GM21825 (cell line): ENCODE measurements around the gene DCAF15.
A peak's percentile ranks its signal among the peaks of the same experiment; 100 is the strongest.
"Not testable (repeated sequence)": the region's sequence is repeated elsewhere in the genome, so short reads cannot be mapped to it uniquely, and the experiment has no call there.

Source experiments
- ATAC-seq: cut with Tn5 transposase; IDR thresholded peaks from one replicate; pipeline ENCODE4 v1.9.1; 2021; ENCODE audit warnings: mild to moderate bottlenecking, moderate library complexity; ENCODE audit not compliant: unreplicated experiment

The DCAF15 gene

DNA sequence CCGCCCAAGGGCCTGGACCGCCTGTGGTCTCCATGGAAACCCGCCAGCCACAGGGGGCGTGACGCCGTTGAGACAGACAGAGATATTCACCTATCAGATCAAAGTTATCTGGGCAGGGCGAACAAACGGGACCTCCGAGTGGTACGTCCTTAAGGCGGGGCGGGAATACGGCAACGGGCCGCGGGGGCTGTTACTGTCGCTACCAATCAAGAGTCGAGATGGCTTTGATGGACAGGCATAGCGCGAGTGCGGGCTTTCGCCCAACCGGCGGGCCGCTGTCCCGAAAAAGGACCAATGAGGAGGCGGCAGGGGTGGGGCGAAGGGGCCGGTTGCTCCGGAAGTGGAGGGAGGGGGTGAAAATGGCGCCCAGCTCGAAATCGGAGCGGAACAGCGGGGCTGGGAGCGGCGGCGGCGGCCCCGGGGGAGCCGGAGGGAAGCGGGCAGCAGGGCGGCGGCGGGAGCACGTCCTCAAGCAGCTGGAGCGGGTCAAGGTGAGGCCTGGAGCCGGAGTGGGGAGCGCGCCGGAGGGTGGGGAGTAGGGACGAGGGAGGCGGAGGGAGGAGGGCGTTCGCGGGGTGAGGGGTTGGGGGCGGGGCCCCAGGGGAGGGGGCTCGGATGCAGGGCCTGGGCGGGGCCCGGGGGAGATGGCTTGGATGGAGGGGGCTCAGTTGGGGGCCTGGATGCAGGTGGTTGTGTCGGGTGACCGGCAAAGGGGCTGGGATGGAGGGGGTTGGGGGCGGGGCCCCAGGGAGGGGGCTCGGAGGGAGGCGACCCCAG lies at the start of gene DCAF15:
Gene DCAF15, plus strand, starts transcription at position 356 of the 777 bp plus-strand sequence. Its CDS starts 4 bp downstream, at position 360.
- peak; percentile 95 for ATAC-seq

- no peak for ATAC-seq
Measured at GRCh38 chr19:13902993-13903555, 49.2 kb upstream of the DCAF15 start.

GRCh38 chr19:13905634-13906520 lies 46.4 kb upstream of the DCAF15 start, which contains the start of the genes BRME1 and CC2D1A:
Gene BRME1 (minus strand): TSS chr19:13906117. CDS start chr19:13904892, 1,225 bp downstream.
Gene CC2D1A (plus strand): TSS chr19:13906201. CDS start chr19:13906442, 241 bp downstream.
- ATAC-seq = peak; percentile 91

- peak; percentile 8 for ATAC-seq
Measured at GRCh38 chr19:13906521-13906904, 45.8 kb upstream of the DCAF15 start.

GRCh38 chr19:13906910-13907309 lies 45.4 kb upstream of the DCAF15 start:
- ATAC-seq = no peak

GRCh38 chr19:13908674-13909073 lies 43.6 kb upstream of the DCAF15 start:
- ATAC-seq = no peak

DNA sequence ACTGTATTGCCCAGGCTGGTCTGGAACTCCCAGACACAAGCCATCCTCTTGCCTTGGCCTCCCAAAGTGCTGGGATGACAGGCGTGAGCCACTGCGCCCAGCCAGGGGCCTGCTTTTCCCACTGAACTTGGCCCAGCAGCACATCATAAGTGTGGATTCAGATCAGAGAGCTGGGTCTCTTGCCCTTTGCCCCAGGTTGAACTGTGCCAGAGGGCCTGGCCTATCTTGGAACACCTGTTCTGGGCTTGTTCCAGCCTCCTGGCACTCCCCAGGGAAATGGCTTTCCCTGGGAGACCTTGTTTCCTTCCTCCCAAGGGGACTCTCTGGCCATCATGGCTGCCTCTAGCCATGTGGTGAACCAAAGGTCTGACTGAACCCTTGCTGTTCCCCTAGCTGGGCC lies 42.9 kb upstream of the DCAF15 start:
- no peak for ATAC-seq

GRCh38 chr19:13913352-13913751 lies 39.0 kb upstream of the DCAF15 start:
- no peak for ATAC-seq

GRCh38 chr19:13914777-13915176 lies 37.5 kb upstream of the DCAF15 start:
- ATAC-seq = no peak

GRCh38 chr19:13917888-13918406 lies 34.4 kb upstream of the DCAF15 start:
- ATAC-seq = no peak

DNA sequence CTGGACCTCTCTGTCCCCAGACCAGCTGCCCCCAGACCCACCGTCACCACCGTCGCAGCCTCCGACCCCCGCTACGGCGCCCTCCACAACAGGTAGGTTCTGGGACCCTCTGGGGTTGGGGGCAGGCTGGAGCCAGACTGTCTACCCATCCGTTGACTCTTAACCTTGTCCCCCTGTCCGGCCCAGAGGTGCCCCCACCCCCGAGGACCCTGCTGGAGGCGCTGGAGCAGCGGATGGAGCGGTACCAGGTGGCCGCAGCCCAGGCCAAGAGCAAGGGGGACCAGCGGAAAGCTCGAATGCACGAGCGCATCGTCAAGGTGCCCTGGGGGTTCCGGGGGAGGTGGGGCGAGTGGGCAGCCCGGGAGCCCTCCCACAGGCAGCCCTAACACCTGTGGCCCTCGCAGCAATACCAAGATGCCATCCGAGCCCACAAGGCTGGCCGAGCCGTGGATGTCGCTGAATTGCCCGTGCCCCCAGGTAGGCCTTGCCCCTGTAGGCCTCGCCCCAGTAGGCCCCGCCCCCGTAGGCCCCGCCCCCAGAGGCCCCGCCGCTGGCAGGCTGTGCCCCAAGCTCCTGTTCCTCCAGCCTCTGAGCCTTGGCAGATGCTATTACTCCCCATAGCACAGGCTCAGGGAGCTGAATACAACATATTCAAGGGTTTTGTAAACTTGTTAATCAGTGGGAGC lies 33.4 kb upstream of the DCAF15 start:
- ATAC-seq = no peak

GRCh38 chr19:13920524-13920923 lies 31.8 kb upstream of the DCAF15 start:
- no peak for ATAC-seq

DNA sequence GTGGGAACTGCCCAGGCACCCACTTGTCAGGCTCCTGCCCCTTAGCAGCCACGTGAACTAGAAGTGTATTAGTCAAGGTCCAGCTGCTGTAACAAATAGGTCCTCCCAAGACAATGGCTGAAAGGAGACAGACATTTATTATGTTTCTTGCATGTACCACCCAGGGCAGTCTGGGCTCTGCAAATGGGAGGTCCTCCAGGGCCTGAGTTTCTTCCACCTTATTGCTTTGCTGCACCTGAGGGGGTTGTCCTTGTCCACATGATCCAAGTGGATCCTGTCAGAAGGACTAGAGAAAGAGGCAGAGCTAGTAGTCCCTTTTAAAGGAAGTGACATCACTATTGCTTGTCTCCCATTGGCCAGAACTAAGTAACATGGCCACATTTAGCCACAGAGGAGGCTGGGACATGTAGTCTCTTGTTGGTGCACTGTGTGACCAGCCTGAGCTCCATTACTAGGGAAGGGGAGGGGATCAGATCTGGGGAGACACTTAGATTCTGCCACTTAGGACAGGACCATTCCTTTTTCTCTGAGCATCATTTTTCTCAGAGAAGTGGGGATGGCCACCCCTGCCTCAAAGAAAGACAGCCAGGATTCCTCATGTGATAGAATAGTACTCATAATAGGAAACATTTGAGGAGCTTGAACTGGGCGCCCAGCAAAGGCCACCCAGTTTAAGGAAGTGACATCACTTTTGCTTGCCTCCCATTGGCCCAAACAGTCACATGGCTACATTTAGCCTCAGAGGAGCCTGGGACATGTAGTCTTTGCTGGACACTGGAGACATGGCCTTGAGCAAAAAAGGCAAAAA lies 31.2 kb upstream of the DCAF15 start:
- no peak for ATAC-seq

GRCh38 chr19:13922118-13922517 lies 30.2 kb upstream of the DCAF15 start:
- ATAC-seq = not testable (repeated sequence)

GRCh38 chr19:13923194-13923987 lies 28.9 kb upstream of the DCAF15 start:
- no peak for ATAC-seq

DNA sequence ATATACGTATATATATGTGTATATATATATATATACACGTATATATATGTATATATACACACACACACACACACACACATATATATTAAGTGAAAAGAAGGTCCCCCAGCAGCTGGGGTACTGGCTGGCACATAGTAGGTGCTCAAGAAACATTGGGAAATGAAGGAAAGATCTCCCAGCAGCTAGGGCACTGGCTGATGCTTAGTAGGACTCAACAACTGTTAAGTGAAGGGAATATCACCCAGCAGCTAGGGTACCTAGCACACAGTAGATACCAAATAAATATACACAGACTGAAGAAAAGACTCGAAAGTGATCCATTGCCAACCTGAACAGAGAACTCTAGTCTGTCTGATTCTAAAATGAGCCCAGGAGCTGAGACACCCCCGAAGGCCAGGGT lies 26.3 kb upstream of the DCAF15 start:
- ATAC-seq = no peak

DNA sequence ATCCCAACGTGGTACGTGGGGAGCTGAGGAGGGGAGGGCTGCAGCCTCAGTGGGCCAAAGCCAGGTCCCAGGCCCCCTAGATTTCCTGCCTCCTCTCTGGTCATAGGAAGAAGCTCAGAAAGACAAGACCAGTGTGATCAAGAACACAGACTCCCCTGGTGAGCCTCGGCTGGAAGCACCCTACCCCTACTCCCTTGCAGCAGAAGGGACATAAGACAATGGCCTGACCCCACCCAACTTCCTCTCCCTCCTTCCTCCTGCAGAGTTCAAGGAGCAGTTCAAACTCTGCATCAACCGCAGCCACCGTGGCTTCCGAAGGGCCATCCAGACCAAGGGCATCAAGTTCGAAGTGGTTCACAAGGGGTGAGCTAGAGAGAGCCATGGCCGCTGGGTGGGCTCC lies 25.6 kb upstream of the DCAF15 start:
- ATAC-seq = no peak

DNA sequence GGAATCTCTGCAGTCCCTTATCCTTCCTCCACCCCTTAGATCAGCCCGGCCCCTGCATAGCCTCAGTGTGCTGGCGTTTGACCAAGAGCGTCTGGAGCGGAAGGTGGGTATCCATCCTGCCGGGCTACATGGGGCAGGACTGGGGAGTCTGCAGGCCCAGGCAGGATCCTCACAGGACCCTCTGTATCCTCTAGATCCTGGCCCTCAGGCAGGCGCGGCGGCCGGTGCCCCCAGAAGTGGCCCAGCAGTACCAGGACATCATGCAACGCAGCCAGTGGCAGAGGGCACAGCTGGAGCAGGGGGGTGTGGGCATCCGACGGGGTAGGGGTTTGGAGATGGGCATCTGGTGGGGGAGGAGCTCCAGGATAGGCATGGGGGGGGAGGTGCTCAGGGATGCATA lies 23.0 kb upstream of the DCAF15 start:
- no peak for ATAC-seq

DNA sequence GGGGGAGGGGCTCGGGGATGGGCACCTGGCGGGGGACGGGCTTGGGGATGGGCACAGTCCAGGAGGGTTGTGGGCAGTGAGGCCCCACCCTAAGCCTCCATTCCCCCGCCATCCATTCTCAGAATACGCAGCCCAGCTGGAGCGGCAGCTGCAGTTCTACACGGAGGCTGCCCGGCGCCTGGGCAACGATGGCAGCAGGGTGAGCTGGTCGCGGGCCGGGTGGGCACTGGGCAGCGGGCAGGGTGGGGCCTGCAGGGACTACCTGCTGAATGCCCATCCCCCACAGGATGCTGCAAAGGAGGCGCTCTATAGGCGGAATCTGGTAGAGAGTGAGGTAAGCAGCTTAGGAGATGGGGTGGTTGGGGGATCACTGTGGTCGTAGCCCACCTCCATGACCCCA lies 22.4 kb upstream of the DCAF15 start:
- ATAC-seq = no peak
